HEK293 (cell line): ENCODE measurements around the gene NFKBIZ.

Experiments
- CTCF ChIA-PET: fragments of 350-600 bp; formaldehyde crosslinking; extraction: SDS; loops from one replicate; lab custom pipeline; 2021; ENCODE audit warnings: antibody characterized with exemption; lab: Yijun Ruan, JAX
- POLR2A ChIA-PET: fragments of 300-600 bp; formaldehyde crosslinking; extraction: SDS; loops from one replicate; lab custom pipeline; 2020; ENCODE audit warnings: antibody characterized with exemption, inconsistent platforms; lab: Yijun Ruan, JAX
- H3K27ac ChIP-seq: fragments of 200-500 bp; sonication (Bioruptor generic); 2 replicates; pipeline ENCODE4 v1.5.1; 2014; ENCODE audit warnings: low read depth, low read length, control low read depth, inconsistent platforms; ENCODE audit errors: extremely low read depth
- H3K36me3 ChIP-seq, 2 experiments: fragments of 200-500 bp in 1 of 2; sonication (Bioruptor generic) in 1 of 2; 1 replicate in 1 of 2; 2 replicates in 1 of 2; pipeline ENCODE4 v1.5.1; 2014 to 2017; ENCODE audit warnings: inconsistent platforms in 2 of 2, low read length in 2 of 2; ENCODE audit not compliant: control insufficient read depth in 2 of 2, insufficient read depth in 1 of 2
- H3K4me1 ChIP-seq: fragments of 200-500 bp; sonication (Bioruptor generic); 2 replicates; pipeline ENCODE4 v1.5.1; 2014; ENCODE audit warnings: mild to moderate bottlenecking, low read length, inconsistent platforms; ENCODE audit not compliant: control insufficient read depth, insufficient read depth
- H3K4me3 ChIP-seq: 2 replicates; pipeline ENCODE4 v1.5.1; 2011; ENCODE audit warnings: low read depth, mild to moderate bottlenecking, control low read depth, low read length, moderate library complexity
- H3K9me3 ChIP-seq: fragments of 200-500 bp; sonication (Bioruptor generic); 2 replicates; pipeline ENCODE4 v1.5.1; 2014; ENCODE audit warnings: low read depth, low read length, inconsistent platforms; ENCODE audit not compliant: control insufficient read depth, insufficient read depth
- ELK4 ChIP-seq: IDR thresholded peaks from 2 replicates; pipeline ENCODE4 v1.6.1; 2011; ENCODE audit warnings: mild to moderate bottlenecking, low read depth, low read length, borderline replicate concordance
- GLIS1 ChIP-seq: fragments of 450-650 bp; formaldehyde crosslinking; IDR thresholded peaks from 2 replicates; pipeline ENCODE4 v1.5.1; 2016; ENCODE audit warnings: missing biosample characterization, missing genetic modification characterization
- SP3 ChIP-seq: fragments of 450-650 bp; formaldehyde crosslinking; IDR thresholded peaks from 2 replicates; pipeline ENCODE4 v1.5.1; 2016; ENCODE audit warnings: missing biosample characterization, missing genetic modification characterization
- TCF7L2 ChIP-seq: IDR thresholded peaks from 2 replicates; pipeline ENCODE4 v1.6.1; 2011; ENCODE audit warnings: low read depth, mild to moderate bottlenecking, inconsistent platforms, low read length, moderate library complexity, borderline replicate concordance
- ZBTB11 ChIP-seq: fragments of 450-650 bp; formaldehyde crosslinking; conservative IDR thresholded peaks from 2 replicates; pipeline ENCODE4 v1.5.1; 2016; ENCODE audit warnings: low read depth, missing biosample characterization, missing genetic modification characterization
- ZBTB48 ChIP-seq: fragments of 450-650 bp; formaldehyde crosslinking; IDR thresholded peaks from 2 replicates; pipeline ENCODE4 v1.5.1; 2016; ENCODE audit warnings: missing biosample characterization, missing genetic modification characterization
- ZEB2 ChIP-seq: fragments of 450-650 bp; formaldehyde crosslinking; IDR thresholded peaks from 2 replicates; pipeline ENCODE4 v1.5.1; 2016; ENCODE audit warnings: missing biosample characterization, missing genetic modification characterization
- ZNF10 ChIP-seq: fragments of 450-650 bp; formaldehyde crosslinking; IDR thresholded peaks from 2 replicates; pipeline ENCODE4 v1.5.1; 2017; ENCODE audit warnings: missing biosample characterization, missing genetic modification characterization
- ZNF24 ChIP-seq: fragments of 450-650 bp; formaldehyde crosslinking; IDR thresholded peaks from 2 replicates; pipeline ENCODE4 v1.5.1; 2016; ENCODE audit warnings: missing biosample characterization, missing genetic modification characterization
- ZNF529 ChIP-seq: fragments of 450-650 bp; formaldehyde crosslinking; IDR thresholded peaks from 2 replicates; pipeline ENCODE4 v1.5.1; 2017; ENCODE audit warnings: missing genetic modification characterization, missing biosample characterization; ENCODE audit not compliant: insufficient replicate concordance
- ZNF544 ChIP-seq: fragments of 450-650 bp; formaldehyde crosslinking; IDR thresholded peaks from 2 replicates; pipeline ENCODE4 v1.5.0; 2017; ENCODE audit warnings: missing biosample characterization, missing genetic modification characterization
- ZNF558 ChIP-seq: fragments of 450-650 bp; formaldehyde crosslinking; IDR thresholded peaks from 2 replicates; pipeline ENCODE4 v1.5.1; 2016; ENCODE audit warnings: missing biosample characterization, missing genetic modification characterization
- ZNF561 ChIP-seq: fragments of 450-650 bp; IDR thresholded peaks from 2 replicates; pipeline ENCODE4 v1.5.1; 2018; ENCODE audit warnings: missing biosample characterization, missing genetic modification characterization, borderline replicate concordance
- ZNF626 ChIP-seq: fragments of 450-650 bp; sonication (Bioruptor Pico); formaldehyde crosslinking; IDR thresholded peaks from 2 replicates; pipeline ENCODE4 v1.5.1; 2018; ENCODE audit warnings: missing biosample characterization, missing genetic modification characterization, inconsistent platforms
- ZNF660 ChIP-seq: fragments of 450-650 bp; IDR thresholded peaks from 2 replicates; pipeline ENCODE4 v1.5.1; 2018; ENCODE audit warnings: missing biosample characterization, mild to moderate bottlenecking, missing genetic modification characterization
- ZNF707 ChIP-seq: fragments of 450-650 bp; formaldehyde crosslinking; IDR thresholded peaks from 2 replicates; pipeline ENCODE4 v1.5.1; 2016; ENCODE audit warnings: missing biosample characterization, missing genetic modification characterization
- ZNF830 ChIP-seq: fragments of 450-650 bp; IDR thresholded peaks from 2 replicates; pipeline ENCODE4 v1.5.0; 2018; ENCODE audit warnings: missing biosample characterization, missing genetic modification characterization, low read depth, mild to moderate bottlenecking, moderate library complexity
- ZNF837 ChIP-seq: fragments of 450-650 bp; formaldehyde crosslinking; IDR thresholded peaks from 2 replicates; pipeline ENCODE4 v1.5.1; 2016; ENCODE audit warnings: missing biosample characterization, missing genetic modification characterization
- ZSCAN16 ChIP-seq: fragments of 450-650 bp; formaldehyde crosslinking; IDR thresholded peaks from 2 replicates; pipeline ENCODE4 v1.5.1; 2016; ENCODE audit warnings: missing biosample characterization, missing genetic modification characterization
- TF ChIP-seq, protein P1 (sequence below): fragments of 450-650 bp; formaldehyde crosslinking; IDR thresholded peaks from 2 replicates; pipeline ENCODE4 v1.5.1; 2017; ENCODE audit warnings: missing biosample characterization, mild to moderate bottlenecking, missing genetic modification characterization, moderate library complexity
- TF ChIP-seq, protein P2 (sequence below): fragments of 450-650 bp; formaldehyde crosslinking; IDR thresholded peaks from 2 replicates; pipeline ENCODE4 v1.5.1; 2017; ENCODE audit warnings: missing biosample characterization, missing genetic modification characterization
- TF ChIP-seq, protein P3 (sequence below): fragments of 450-650 bp; formaldehyde crosslinking; optimal IDR thresholded peaks from 2 replicates; pipeline ENCODE3; 2016; ENCODE audit warnings: missing biosample characterization, mild to moderate bottlenecking, missing genetic modification characterization

The NFKBIZ gene

GRCh38 chr3:101902041-101902440 lies 52.7 kb downstream of the NFKBIZ start (continued):
- TF ChIP-seq TCF7L2 (no peak), ZBTB11 (no peak), GLIS1 (tag by site-specific recombination) (peak; percentile 8; the same call in 1 of the 2 replicates), ZNF558 (tag by site-specific recombination) (0 out of 2 replicates have a peak, but pooled peaks have one; percentile 36), ZNF561 (tag by site-specific recombination) (no peak), ZNF24 (tag by site-specific recombination) (0 out of 2 replicates have a peak, but pooled peaks have one; percentile 31), ZEB2 (tag by site-specific recombination) (peak; percentile 77), ZNF660 (tag by site-specific recombination) (peak; percentile 80), SP3 (peak; percentile 32; the same call in 1 of the 2 replicates)
- TF ChIP-seq, protein P1, sequence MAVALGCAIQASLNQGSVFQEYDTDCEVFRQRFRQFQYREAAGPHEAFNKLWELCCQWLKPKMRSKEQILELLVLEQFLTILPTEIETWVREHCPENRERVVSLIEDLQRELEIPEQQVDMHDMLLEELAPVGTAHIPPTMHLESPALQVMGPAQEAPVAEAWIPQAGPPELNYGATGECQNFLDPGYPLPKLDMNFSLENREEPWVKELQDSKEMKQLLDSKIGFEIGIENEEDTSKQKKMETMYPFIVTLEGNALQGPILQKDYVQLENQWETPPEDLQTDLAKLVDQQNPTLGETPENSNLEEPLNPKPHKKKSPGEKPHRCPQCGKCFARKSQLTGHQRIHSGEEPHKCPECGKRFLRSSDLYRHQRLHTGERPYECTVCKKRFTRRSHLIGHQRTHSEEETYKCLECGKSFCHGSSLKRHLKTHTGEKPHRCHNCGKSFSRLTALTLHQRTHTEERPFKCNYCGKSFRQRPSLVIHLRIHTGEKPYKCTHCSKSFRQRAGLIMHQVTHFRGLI (tag by site-specific recombination) = no peak

GRCh38 chr3:101903451-101903871 lies 54.1 kb downstream of the NFKBIZ start:
- H3K27ac ChIP-seq = no peak overlapping the region
- no peak overlapping the region for H3K4me3 ChIP-seq
- CTCF ChIA-PET = no interaction called here
- no peaks in the 10 kb centered on the region for H3K36me3 ChIP-seq
- H3K4me1 ChIP-seq = no peaks in the 10 kb centered on the region
- POLR2A ChIA-PET = no interaction called here
- no peaks in the 10 kb centered on the region for H3K9me3 ChIP-seq
- TF ChIP-seq ZSCAN16 (no peak), ZNF529 (tag by site-specific recombination) (no peak), ZNF24 (tag by site-specific recombination) (no peak), ZNF10 (tag by site-specific recombination) (no peak), ZBTB48 (tag by site-specific recombination) (no peak), ZNF837 (tag by site-specific recombination) (no peak), ZNF707 (no peak), ZNF544 (tag by site-specific recombination) (no peak), ZNF626 (tag by site-specific recombination) (no peak), ELK4 (no peak), ZNF830 (tag by site-specific recombination) (no peak)
- TF ChIP-seq, protein P2, sequence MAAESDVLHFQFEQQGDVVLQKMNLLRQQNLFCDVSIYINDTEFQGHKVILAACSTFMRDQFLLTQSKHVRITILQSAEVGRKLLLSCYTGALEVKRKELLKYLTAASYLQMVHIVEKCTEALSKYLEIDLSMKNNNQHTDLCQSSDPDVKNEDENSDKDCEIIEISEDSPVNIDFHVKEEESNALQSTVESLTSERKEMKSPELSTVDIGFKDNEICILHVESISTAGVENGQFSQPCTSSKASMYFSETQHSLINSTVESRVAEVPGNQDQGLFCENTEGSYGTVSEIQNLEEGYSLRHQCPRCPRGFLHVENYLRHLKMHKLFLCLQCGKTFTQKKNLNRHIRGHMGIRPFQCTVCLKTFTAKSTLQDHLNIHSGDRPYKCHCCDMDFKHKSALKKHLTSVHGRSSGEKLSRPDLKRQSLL (tag by site-specific recombination) = no peak
- TF ChIP-seq, protein P3, sequence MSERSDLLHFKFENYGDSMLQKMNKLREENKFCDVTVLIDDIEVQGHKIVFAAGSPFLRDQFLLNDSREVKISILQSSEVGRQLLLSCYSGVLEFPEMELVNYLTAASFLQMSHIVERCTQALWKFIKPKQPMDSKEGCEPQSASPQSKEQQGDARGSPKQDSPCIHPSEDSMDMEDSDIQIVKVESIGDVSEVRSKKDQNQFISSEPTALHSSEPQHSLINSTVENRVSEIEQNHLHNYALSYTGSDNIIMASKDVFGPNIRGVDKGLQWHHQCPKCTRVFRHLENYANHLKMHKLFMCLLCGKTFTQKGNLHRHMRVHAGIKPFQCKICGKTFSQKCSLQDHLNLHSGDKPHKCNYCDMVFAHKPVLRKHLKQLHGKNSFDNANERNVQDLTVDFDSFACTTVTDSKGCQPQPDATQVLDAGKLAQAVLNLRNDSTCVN (tag by site-specific recombination) = no peak
